ENCODE measurements around the gene SRSF8.

The SRSF8 gene

DNA sequence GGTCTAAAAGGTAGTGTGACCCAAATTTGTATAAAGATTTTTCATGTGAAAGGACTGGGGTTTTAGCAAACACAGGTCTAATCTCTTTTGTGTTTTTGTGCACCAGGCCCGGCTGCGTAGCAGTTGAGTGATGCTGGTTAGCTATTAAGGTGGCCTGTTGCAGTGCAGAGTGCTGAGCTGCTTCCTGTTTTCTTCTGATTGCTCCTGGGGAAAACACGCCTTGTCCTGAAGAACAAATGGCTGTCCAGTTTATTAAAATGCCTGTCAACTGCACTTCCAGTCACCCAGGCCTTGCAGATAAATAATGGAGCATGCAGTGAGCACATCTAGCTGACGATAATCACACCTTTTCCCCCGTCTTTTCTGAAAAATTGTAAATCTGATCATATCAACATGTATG is 1.8 kb downstream of the SRSF8 start:
- peak; percentile 44 for DNase-seq (ENCODE audit: low read depth)

DNA sequence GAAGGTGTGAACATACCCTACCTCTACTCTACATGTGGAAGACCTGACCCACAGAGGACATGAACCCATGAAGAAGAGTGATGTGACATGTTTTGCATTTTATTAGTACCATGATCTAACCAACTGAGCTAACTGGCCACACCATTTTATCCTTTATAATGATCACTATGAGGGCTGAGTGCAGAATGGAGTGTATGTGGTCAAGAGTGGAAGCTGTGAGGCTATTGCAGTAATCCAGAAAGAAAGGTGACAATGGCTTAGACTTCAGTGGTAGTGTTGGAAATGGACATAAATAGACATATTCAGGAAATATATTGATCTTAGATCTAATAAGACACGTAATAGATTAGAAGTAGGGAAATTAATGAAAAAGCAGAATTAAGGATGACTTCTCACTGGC is 3.8 kb downstream of the SRSF8 start:
- no peak for DNase-seq (ENCODE audit: low read depth)

GRCh38 chr11:95072948-95073347 is 6.2 kb downstream of the SRSF8 start:
- no peak for DNase-seq (ENCODE audit: low read depth)

- no peak for DNase-seq (ENCODE audit: low read depth)
Measured at GRCh38 chr11:95074792-95075563, 8.3 kb downstream of the SRSF8 start.

- no peak for DNase-seq (ENCODE audit: low read depth)
Measured at GRCh38 chr11:95076416-95076815, 9.7 kb downstream of the SRSF8 start.

DNA sequence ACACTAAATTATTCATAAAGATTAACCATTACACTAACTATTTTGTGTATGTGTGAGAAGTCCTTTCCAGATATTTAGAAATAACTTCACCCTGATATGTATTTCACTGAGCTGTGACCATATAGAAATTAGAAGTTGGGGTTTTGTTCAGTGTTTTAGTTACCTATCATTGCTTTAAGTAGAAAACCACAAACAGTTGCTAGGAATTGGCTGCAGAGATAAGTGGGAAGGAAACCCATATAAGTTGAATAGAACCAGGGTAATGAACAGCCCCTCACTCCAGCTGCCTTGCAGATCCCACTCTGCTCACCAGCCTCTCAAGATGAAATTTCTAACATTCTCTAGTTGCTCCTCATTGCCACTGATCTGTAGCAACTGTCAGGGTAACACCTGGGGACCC is 10.3 kb downstream of the SRSF8 start:
- no peak for DNase-seq (ENCODE audit: low read depth)

GRCh38 chr11:95078526-95078925 is 11.8 kb downstream of the SRSF8 start:
- no peak for DNase-seq (ENCODE audit: low read depth)

- no peak for DNase-seq (ENCODE audit: low read depth)
Measured at GRCh38 chr11:95081010-95081409, 14.3 kb downstream of the SRSF8 start.

DNA sequence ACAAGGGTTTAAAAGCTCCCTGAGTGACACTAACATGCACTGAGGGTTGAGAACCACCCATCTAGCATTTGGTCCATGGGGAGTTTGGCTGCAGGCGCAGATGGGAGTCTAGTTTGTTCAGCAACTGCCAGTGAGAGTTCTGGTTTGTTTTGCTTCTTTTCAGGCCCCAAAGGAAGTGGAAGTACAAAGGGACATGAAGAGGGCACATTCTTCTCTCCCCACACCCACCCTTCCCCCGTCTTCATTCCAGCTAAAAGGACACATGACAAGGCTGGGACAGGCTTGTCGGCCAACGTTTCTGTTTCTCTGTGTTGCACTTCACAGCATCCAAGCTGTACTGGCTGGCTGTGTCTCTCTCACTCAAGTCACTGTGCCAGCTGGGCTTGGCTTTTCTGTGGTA is 14.7 kb downstream of the SRSF8 start:
- no peak for DNase-seq (ENCODE audit: low read depth)

DNA sequence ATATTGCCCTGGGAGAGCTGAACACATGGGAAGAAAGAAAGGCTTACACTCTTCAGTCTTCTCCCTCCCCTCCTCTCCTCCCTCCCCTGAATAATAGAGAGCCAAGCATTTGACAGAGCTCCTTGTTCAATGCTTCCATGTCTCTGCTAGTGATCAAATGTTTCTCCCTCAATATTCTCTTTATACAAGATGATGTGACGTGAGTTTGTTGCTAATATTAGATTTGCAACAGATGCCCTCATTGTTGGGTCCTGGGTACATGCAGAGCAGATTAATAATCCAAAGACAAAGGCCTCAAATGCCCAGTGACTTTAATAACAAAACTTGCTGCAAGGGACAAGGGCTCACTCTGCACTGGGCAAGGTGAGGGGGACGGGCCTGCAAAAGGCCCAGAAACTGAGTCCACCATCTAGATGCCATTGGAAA is 15.9 kb downstream of the SRSF8 start:
- DNase-seq (ENCODE audit: low read depth): no peak

GRCh38 chr11:95084509-95084908 is 17.8 kb downstream of the SRSF8 start:
- DNase-seq (ENCODE audit: low read depth): no peak

- DNase-seq (ENCODE audit: low read depth): no peak
Measured at GRCh38 chr11:95085117-95085816, 18.5 kb downstream of the SRSF8 start.

GRCh38 chr11:95086151-95086550 is 19.4 kb downstream of the SRSF8 start:
- DNase-seq (ENCODE audit: low read depth): no peak

- DNase-seq (ENCODE audit: low read depth): no peak
Measured at GRCh38 chr11:95086836-95087570, 20.3 kb downstream of the SRSF8 start.

GRCh38 chr11:95088946-95089619 is 22.4 kb downstream of the SRSF8 start:
- no peak for DNase-seq (ENCODE audit: low read depth)

DNA sequence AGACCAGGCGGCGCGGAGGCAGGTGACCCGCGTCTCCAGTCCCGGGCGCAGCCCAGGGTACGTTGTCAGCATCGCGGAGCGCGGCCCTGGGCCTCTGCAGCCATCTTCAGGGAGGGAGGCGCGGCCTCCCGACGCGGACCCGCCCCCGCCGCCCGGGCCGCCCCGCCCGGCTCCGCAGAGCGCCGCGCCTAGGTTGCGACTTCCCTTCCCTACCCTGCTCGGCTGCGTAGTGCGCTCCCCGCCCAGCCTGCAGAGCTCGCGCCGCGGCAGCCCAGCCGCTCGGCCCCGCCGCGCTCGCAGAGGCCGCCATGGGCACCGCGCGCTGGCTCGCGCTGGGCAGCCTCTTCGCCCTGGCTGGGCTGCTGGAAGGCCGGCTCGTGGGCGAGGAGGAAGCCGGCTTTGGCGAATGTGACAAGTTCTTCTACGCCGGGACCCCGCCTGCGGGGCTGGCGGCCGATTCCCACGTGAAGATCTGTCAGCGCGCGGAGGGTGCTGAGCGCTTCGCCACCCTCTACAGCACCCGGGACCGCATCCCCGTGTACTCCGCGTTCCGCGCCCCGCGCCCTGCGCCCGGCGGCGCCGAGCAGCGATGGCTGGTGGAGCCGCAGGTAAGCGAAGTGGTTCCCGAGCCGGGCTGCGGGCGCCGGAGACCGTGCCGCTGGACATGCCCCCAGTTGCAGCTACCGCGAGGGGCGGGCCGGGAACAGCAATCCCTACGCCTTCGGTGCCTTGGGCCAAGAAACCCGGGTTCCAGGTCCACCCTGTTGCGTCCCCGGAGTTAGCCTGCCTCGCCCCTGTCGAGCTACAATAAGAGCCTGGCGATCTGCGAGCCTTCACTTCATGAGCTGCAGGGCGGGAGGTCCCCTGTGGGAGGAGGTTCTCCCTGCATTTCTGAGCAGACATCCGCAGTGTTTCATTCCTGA is 23.2 kb downstream of the SRSF8 start, which contains the start of gene ENDOD1:
ENDOD1 (plus strand) TSS at position 227 of the 923 bp plus-strand sequence; CDS start at position 309, 82 bp downstream.
- peak; percentile 72 for DNase-seq (ENCODE audit: low read depth)

DNA sequence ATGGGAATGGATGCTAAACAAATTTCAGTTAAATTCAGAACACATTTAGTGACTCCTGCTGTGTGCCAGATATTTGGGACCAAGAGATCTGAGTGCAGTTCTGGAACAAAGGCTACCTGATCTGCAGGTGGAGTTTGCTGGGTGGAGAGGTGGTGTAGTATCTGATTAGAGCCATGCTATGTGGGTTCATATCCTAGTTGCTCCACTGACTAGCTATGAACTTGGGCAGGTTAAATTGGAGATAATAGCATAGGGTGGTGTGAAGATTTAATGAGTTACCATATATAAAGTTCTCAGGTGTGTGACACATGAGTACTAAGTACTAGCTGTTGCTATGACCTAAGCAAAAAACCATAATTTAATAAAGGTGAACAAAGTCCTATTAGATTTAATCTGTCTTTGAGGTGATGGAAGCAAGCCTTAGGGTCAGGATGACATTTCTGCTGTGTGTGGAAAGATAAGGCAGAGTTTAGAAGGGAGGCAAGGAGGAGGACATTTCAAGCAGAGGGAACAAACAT is 25.0 kb downstream of the SRSF8 start:
- DNase-seq (ENCODE audit: low read depth): no peak

- no peak for DNase-seq (ENCODE audit: low read depth)
Measured at GRCh38 chr11:95092549-95093324, 26.0 kb downstream of the SRSF8 start.

GRCh38 chr11:95093548-95093947 is 26.8 kb downstream of the SRSF8 start:
- no peak for DNase-seq (ENCODE audit: low read depth)
